K562 (cell line): ENCODE data around the gene YBX2.

Experiments
- C11orf30 ChIP-seq: fragments of 450-650 bp; IDR thresholded peaks from 2 replicates; pipeline ENCODE4 v1.6.1; 2016; ENCODE audit warnings: low read depth, mild to moderate bottlenecking
- CTBP1 ChIP-seq: fragments of 450-650 bp; IDR thresholded peaks from 2 replicates; pipeline ENCODE4 v1.6.1; 2016; ENCODE audit warnings: borderline replicate concordance
- ELF1 ChIP-seq: fragments of 200-800 bp; sonication (Bioruptor generic); IDR thresholded peaks from 2 replicates; pipeline ENCODE4 v1.6.1; 2016; ENCODE audit warnings: missing genetic modification characterization, missing compliant biosample characterization
- JUND ChIP-seq, 2 experiments: IDR thresholded peaks; 2 replicates in 1 of 2; 3 replicates in 1 of 2; pipeline ENCODE4 v1.6.1; 2011; ENCODE audit warnings: borderline replicate concordance in 2 of 2, low read depth in 2 of 2, low read length in 2 of 2, improper control_type of control experiment in 1 of 2, missing biosample characterization in 1 of 2, missing genetic modification characterization in 1 of 2, missing genetic modification reagents in 1 of 2
- SRF ChIP-seq, 2 experiments: fragments of 250-450, 450-650 bp in 1 of 2; sonication (Bioruptor Pico) in 1 of 2; sonication (generic) in 1 of 2; formaldehyde crosslinking; IDR thresholded peaks; 2 replicates each; pipeline versions ENCODE4 v1.5.0 to v1.5.1; 2020 to 2022; ENCODE audit warnings: mild to moderate bottlenecking in 1 of 2, missing genetic modification reagents in 1 of 2
- ZNF124 ChIP-seq: sonication (generic); formaldehyde crosslinking; IDR thresholded peaks from 2 replicates; pipeline ENCODE4 v1.8.1; 2022; ENCODE audit warnings: missing genetic modification reagents
- TF ChIP-seq, protein P1 (sequence below), 3 experiments: IDR thresholded peaks in 2 of 3; conservative IDR thresholded peaks in 1 of 3; 2 replicates each; pipeline ENCODE4 v1.5.1; 2011 to 2012; ENCODE audit warnings: low read length in 3 of 3, mild to moderate bottlenecking in 3 of 3, control low read depth in 2 of 3, improper control_type of control experiment in 1 of 3, inconsistent platforms in 1 of 3, low read depth in 1 of 3, mixed read lengths in 1 of 3, moderate library complexity in 1 of 3; ENCODE audit not compliant: insufficient read depth in 2 of 3
- TF ChIP-seq, protein P2 (sequence below): sonication (generic); formaldehyde crosslinking; IDR thresholded peaks from 2 replicates; pipeline ENCODE4 v1.8.0; 2022; ENCODE audit warnings: missing genetic modification reagents, mild to moderate bottlenecking, borderline replicate concordance

DNA sequence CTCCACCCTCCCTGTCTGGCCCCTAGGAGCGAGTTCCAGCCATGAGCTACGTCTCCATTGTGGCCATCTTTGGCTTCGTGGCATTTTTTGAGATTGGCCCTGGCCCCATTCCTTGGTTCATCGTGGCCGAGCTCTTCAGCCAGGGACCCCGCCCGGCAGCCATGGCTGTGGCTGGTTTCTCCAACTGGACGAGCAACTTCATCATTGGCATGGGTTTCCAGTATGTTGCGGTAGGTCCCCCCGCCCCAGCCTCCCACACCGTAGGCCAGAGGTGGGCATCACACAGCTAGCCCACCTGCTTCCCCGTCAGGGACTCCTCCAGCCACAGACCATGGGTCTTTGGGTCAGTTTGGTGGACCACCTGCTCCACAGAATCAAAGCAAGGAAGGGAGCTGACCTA, 8.8 kb downstream of the YBX2 start:
- TF ChIP-seq C11orf30 (no peak), CTBP1 (no peak), ZNF124 (CRISPR knock-in tag) (no peak), SRF (CRISPR knock-in tag; IDR thresholded peaks at IDR 0.05) (no peak), JUND (IDR thresholded peaks at IDR 0.05; ENCODE audit: borderline replicate concordance, low read depth, low read length) (no peak), JUND (tag; IDR thresholded peaks at IDR 0.05; ENCODE audit: borderline replicate concordance, low read depth, low read length) (no peak), ELF1 (tag) (no peak)
- TF ChIP-seq, protein P1, sequence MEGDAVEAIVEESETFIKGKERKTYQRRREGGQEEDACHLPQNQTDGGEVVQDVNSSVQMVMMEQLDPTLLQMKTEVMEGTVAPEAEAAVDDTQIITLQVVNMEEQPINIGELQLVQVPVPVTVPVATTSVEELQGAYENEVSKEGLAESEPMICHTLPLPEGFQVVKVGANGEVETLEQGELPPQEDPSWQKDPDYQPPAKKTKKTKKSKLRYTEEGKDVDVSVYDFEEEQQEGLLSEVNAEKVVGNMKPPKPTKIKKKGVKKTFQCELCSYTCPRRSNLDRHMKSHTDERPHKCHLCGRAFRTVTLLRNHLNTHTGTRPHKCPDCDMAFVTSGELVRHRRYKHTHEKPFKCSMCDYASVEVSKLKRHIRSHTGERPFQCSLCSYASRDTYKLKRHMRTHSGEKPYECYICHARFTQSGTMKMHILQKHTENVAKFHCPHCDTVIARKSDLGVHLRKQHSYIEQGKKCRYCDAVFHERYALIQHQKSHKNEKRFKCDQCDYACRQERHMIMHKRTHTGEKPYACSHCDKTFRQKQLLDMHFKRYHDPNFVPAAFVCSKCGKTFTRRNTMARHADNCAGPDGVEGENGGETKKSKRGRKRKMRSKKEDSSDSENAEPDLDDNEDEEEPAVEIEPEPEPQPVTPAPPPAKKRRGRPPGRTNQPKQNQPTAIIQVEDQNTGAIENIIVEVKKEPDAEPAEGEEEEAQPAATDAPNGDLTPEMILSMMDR (IDR thresholded peaks at IDR 0.05 in 2 of 3, conservative IDR thresholded peaks at IDR 0.05 in 1 of 3; ENCODE audit: insufficient read depth in 2 of 3, low read depth in 1 of 3, low read length in 3 of 3), result no peak
- TF ChIP-seq, protein P2, sequence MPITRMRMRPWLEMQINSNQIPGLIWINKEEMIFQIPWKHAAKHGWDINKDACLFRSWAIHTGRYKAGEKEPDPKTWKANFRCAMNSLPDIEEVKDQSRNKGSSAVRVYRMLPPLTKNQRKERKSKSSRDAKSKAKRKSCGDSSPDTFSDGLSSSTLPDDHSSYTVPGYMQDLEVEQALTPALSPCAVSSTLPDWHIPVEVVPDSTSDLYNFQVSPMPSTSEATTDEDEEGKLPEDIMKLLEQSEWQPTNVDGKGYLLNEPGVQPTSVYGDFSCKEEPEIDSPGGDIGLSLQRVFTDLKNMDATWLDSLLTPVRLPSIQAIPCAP (CRISPR knock-in tag), result no peak
